Fibroblast of villous mesenchyme (primary cell): Measurements from ENCODE around the gene CAST. TPM values are rescaled to one million over a fixed set of nuclear protein-coding genes. Genes with fewer than 3 reads are reported as not detected.
"Not testable (repeated sequence)": the region's sequence is repeated elsewhere in the genome, so short reads cannot be mapped to it uniquely, and the experiment has no call there.

Experiments used
- DNase-seq: peaks from one replicate; pipeline ENCODE4 v3.0.0-alpha.2; 2010; ENCODE audit warnings: low read depth
- H3K4me3 ChIP-seq: 2 replicates; pipeline ENCODE4 v1.5.1; 2011; ENCODE audit warnings: low read depth, mild to moderate bottlenecking, low read length
- total RNA-seq: library from RNA; depleted of rRNA; stranded (reverse); fragments of >200 nt; gene quantifications from 2 replicates; pipeline ENCODE4 v1.2.3, GENCODE V29; 2012
- TF ChIP-seq, protein P1 (sequence below): IDR thresholded peaks from 2 replicates; pipeline ENCODE4 v1.5.1; 2012; ENCODE audit warnings: low read depth, mild to moderate bottlenecking, low read length; ENCODE audit not compliant: insufficient read depth

Gene CAST
- total RNA-seq, 1 donor, result 200 TPM

DNA sequence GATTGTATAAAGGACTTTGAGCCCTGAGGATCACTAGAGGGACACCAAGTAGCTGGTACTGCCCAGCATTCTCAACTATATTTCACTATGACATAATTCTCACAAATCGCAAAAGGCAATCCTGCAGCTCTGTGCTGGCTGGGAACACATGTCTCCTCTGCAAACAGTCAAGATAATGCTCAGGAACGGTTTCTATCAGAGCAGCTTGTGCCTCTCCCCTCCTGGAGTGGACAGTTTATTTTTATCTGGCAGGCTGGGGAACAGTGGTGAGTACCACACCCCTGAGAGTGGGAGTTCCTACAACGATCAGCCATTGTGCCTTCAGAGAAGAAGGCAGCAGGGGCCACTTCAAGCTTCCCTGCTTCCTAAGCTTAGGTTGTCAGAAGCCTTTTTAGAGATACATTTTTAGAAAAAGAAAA is 79.7 kb downstream of the CAST start:
- H3K4me3 ChIP-seq, result no peak overlapping the region
- DNase-seq, result no peak
- TF ChIP-seq, protein P1, sequence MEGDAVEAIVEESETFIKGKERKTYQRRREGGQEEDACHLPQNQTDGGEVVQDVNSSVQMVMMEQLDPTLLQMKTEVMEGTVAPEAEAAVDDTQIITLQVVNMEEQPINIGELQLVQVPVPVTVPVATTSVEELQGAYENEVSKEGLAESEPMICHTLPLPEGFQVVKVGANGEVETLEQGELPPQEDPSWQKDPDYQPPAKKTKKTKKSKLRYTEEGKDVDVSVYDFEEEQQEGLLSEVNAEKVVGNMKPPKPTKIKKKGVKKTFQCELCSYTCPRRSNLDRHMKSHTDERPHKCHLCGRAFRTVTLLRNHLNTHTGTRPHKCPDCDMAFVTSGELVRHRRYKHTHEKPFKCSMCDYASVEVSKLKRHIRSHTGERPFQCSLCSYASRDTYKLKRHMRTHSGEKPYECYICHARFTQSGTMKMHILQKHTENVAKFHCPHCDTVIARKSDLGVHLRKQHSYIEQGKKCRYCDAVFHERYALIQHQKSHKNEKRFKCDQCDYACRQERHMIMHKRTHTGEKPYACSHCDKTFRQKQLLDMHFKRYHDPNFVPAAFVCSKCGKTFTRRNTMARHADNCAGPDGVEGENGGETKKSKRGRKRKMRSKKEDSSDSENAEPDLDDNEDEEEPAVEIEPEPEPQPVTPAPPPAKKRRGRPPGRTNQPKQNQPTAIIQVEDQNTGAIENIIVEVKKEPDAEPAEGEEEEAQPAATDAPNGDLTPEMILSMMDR, result no peak

DNA sequence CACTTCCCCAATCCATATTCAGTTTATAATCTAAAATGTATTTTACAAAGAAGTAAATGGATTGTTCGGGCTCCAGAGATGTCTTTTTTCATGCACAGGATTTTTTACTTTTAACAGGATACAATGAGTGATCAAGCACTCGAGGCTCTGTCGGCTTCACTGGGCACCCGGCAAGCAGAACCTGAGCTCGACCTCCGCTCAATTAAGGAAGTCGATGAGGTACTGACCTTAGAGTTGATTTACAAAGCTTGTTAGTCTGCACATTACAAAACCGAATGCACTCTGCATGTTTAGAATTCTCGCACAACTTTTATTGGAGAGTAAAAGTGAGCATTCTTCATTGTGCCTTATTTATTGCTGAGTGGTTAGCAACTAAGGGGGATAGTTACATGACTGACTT is 80.4 kb downstream of the CAST start:
- DNase-seq, result no peak
- no peak overlapping the region for H3K4me3 ChIP-seq
- TF ChIP-seq, protein P1, result no peak

DNA sequence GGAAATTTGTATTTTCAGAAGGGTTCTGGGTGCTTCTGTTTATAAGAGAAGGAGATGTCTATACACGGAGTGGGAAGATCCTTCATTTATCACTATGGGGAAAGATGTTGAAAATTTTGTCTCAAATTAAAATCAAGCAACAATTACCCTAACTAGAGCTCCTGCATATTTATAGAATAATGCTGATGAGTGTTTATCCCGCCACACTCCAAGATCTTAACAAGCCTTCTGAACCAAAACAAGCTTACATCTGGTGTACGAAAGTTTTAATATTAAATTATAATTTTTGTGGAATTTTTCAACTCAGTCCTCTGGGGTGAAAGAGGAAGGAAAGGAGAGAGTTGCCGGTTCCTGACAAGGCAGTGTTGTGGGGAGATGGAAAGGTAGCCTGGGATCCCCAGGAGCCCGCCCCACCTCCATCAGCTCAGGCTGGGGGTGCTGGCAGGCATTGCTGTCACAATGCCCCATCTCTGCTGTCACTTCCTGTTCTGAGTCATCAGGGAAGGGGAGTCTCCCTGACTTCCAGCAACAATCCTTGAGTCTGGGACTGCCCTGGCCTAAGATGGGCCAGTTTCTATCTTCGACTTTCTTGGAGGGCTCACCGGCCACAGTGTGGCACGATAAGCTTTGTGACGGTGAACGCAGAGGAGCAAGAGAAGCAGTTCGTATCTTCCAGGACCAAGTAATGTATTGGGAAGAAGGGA is 81.0 kb downstream of the CAST start:
- DNase-seq, result peak; percentile 56
- H3K4me3 ChIP-seq, result no peak overlapping the region
- TF ChIP-seq, protein P1, result no peak

DNA sequence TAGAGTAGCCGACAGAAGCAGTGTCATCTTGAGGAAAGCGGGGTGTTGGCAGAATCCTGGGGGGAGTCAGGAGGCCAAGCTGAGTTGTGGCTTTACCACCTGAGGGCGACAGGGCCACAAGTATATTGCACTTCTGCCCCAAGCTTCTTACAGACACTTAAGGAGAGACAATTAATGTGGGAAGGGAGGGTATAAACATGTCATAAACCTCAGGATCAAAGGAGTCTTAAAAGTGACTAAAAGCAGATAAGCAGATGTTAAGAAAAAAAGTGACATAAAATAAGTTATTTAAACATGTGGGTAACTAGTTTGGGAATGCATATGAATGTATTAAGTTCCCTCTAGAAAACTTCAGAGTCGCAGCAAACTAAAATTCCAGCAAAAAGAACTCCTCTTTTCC is 81.6 kb downstream of the CAST start:
- H3K4me3 ChIP-seq, result no peak overlapping the region
- peak; percentile 55 for DNase-seq
- TF ChIP-seq, protein P1, result no peak

DNA sequence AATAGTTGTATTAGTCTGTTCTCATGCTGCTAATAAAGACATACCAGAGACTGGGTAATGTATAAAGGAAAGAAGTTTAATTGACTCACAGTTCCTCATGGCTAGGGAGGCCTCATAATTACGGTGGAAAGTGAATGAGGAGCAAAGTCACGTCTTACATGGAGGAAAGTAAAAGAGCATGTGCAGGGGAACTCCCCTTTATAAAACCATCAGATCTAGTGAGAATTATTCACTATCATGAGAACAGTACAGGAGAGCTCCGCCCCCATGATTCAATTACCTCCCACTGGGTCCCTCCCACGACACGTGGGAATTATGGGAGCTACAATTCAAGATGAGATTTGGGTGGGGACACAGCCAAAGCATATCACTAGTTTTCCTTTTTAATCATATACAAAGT is 82.0 kb downstream of the CAST start:
- DNase-seq, H3K4me3 ChIP-seq: not testable (repeated sequence)

DNA sequence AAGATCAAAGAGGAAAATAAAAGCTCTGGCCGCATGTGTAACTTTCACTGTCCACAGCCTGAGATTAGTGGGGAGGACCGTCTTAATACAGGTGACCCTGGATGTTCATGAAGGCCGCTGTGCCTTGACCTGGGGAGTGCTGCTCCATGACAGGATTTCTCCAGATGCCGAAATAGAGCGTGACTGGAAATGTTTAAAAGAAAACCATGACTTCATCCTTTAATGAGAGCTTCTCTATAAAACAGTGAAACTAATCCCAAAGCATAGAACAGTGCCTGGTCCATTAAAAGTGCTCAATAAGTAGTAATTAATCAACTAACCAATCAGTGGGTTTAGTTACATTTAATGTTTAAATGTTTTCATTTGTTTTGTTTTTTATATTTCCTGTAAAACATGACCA is 82.8 kb downstream of the CAST start:
- TF ChIP-seq, protein P1, result no peak
- H3K4me3 ChIP-seq, result no peak overlapping the region
- no peak for DNase-seq

DNA sequence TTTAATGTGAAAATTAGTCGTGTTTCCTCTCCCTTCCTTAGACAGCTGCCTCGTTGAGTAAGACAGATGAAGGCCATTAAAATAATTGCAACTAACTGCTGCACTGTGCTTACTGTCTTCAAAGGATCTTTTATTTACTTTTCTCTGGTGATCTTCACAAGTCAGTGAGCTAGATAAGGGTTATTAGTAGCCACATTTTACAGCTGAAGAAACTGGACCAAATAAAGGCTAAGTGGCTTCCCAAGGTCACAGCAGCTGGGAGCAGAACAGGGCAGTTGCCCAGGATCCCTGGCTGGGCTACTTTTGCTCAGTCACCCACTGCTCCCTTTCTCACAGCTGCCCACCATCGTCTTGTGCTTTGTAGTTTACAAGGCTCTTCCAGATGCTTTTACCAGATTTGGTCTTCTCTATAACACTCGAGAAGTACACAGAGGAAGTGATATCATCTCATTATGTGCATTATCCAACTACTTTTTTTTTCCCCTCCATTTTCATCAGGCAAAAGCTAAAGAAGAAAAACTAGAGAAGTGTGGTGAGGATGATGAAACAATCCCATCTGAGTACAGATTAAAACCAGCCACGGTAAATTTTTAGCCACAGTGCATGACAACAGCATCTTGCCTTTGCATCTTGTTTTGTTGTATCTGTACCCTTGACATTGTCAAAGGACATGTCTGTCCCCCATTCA is 83.8 kb downstream of the CAST start:
- TF ChIP-seq, protein P1, result no peak
- H3K4me3 ChIP-seq, result no peak overlapping the region
- DNase-seq, result peak; percentile 57
